SH-SY5Y (cell line): ENCODE results near the gene CAMKK1.

Experiments
- GATA2 ChIP-seq: IDR thresholded peaks from 2 replicates; pipeline ENCODE4 v1.6.1; 2011; ENCODE audit warnings: mild to moderate bottlenecking, low read depth, low read length
- GATA3 ChIP-seq: IDR thresholded peaks from 2 replicates; pipeline ENCODE4 v1.6.1; 2011; ENCODE audit warnings: low read depth, mild to moderate bottlenecking, low read length, moderate library complexity

GRCh38 chr17:3828151-3828851, 64.6 kb downstream of the CAMKK1 start:
- TF ChIP-seq GATA2: no peak
- no peak for TF ChIP-seq GATA3
